MM.1S (cell line): ENCODE data around the gene SNORC.

Experiments
- DNase-seq: peaks from one replicate; pipeline ENCODE4 v3.0.0-alpha.2; 2015
- H2AFZ ChIP-seq: fragments of 300-600 bp; sonication (generic); 2 replicates; pipeline ENCODE4 v1.6.0; 2016; ENCODE audit warnings: antibody characterized with exemption, low read length
- H3F3A ChIP-seq: fragments of 300-600 bp; sonication (generic); 2 replicates; pipeline ENCODE4 v1.6.1; 2016; ENCODE audit warnings: mild to moderate bottlenecking, antibody characterized with exemption, low read length, moderate library complexity, mixed read lengths; ENCODE audit not compliant: insufficient read depth
- H3K27ac ChIP-seq: fragments of 300-600 bp; sonication (generic); 2 replicates; pipeline ENCODE4 v1.5.1; 2016; ENCODE audit warnings: mild to moderate bottlenecking, low read length
- H3K27me3 ChIP-seq: fragments of 300-600 bp; sonication (generic); replicated peaks from 2 replicates; pipeline ENCODE4 v1.6.0; 2016; ENCODE audit warnings: low read length; ENCODE audit not compliant: insufficient read depth
- H3K36me3 ChIP-seq: fragments of 300-600 bp; sonication (generic); replicated peaks from 2 replicates; pipeline ENCODE4 v1.6.1; 2016; ENCODE audit warnings: mild to moderate bottlenecking, low read length, mixed read lengths; ENCODE audit not compliant: insufficient read depth
- H3K4me1 ChIP-seq: fragments of 300-600 bp; sonication (generic); 2 replicates; pipeline ENCODE4 v1.6.1; 2016; ENCODE audit warnings: low read length, mixed read lengths
- H3K4me2 ChIP-seq: fragments of 300-600 bp; sonication (generic); 2 replicates; pipeline ENCODE4 v1.6.0; 2016; ENCODE audit warnings: low read depth, low read length
- H3K4me3 ChIP-seq: fragments of 300-600 bp; sonication (generic); 2 replicates; pipeline ENCODE4 v1.5.1; 2016; ENCODE audit warnings: low read length, mixed read lengths
- H3K79me2 ChIP-seq: fragments of 300-600 bp; sonication (generic); 2 replicates; pipeline ENCODE4 v1.6.1; 2016; ENCODE audit warnings: mixed run types, low read length, mixed read lengths
- H3K9ac ChIP-seq: fragments of 300-600 bp; sonication (generic); 2 replicates; pipeline ENCODE4 v1.6.1; 2016; ENCODE audit warnings: low read length, mixed read lengths
- H3K9me2 ChIP-seq: fragments of 300-600 bp; sonication (generic); replicated peaks from 2 replicates; pipeline ENCODE4 v1.6.1; 2016; ENCODE audit warnings: mild to moderate bottlenecking, low read length, mixed read lengths; ENCODE audit not compliant: insufficient read depth
- H3K9me3 ChIP-seq: fragments of 300-600 bp; sonication (generic); replicated peaks from 2 replicates; pipeline ENCODE4 v1.6.1; 2016; ENCODE audit warnings: mild to moderate bottlenecking, low read length, mixed read lengths; ENCODE audit not compliant: insufficient read depth
- H4K20me1 ChIP-seq: fragments of 300-600 bp; sonication (generic); 2 replicates; pipeline ENCODE4 v1.6.1; 2016; ENCODE audit warnings: mild to moderate bottlenecking, low read length, moderate library complexity, mixed read lengths; ENCODE audit not compliant: insufficient read depth
- CTCF ChIP-seq: fragments of 300-600 bp; sonication (generic); IDR thresholded peaks from 2 replicates; pipeline ENCODE4 v1.5.1; 2016; ENCODE audit warnings: antibody characterized with exemption, low read length, mixed read lengths
- EZH2 ChIP-seq: fragments of 300-600 bp; sonication (generic); optimal IDR thresholded peaks from 2 replicates; pipeline ENCODE3; 2017; ENCODE audit warnings: low read depth, mild to moderate bottlenecking, antibody characterized with exemption, low read length, mixed read lengths
- EZH2phosphoT487 ChIP-seq: fragments of 300-600 bp; sonication (generic); IDR thresholded peaks from 2 replicates; pipeline ENCODE4 v1.6.1; 2018; ENCODE audit warnings: antibody characterized with exemption, low read length

SNORC gene

GRCh38 chr2:232898592-232899543 is 28.8 kb downstream of the SNORC start:
- H3K9me3 ChIP-seq = no peaks in the 10 kb centered on the region
- no peaks in the 10 kb centered on the region for H3K27me3 ChIP-seq
- TF ChIP-seq CTCF (no peak), EZH2phosphoT487 (no peak), EZH2 (no peak)
- H4K20me1 ChIP-seq = no peaks in the 10 kb centered on the region
- no peak overlapping the region for H2AFZ ChIP-seq
- no peaks in the 10 kb centered on the region for H3K36me3 ChIP-seq
- no peaks in the 10 kb centered on the region for H3K4me1 ChIP-seq
- H3K4me3 ChIP-seq = no peak overlapping the region
- no peaks in the 10 kb centered on the region for H3K79me2 ChIP-seq
- no peak for DNase-seq
- no peaks in the 10 kb centered on the region for H3F3A ChIP-seq
- H3K4me2 ChIP-seq = no peak overlapping the region
- H3K27ac ChIP-seq = no peak overlapping the region
- no peaks in the 10 kb centered on the region for H3K9me2 ChIP-seq
- no peak overlapping the region for H3K9ac ChIP-seq

GRCh38 chr2:232900811-232901735 is 31.0 kb downstream of the SNORC start:
- Histone ChIP-seq H3K4me3 (no peak overlapping the region), H3K9ac (no peak overlapping the region), H3F3A (no peaks in the 10 kb centered on the region), H3K9me3 (no peaks in the 10 kb centered on the region), H3K27me3 (no peaks in the 10 kb centered on the region), H2AFZ (no peak overlapping the region), H3K79me2 (no peaks in the 10 kb centered on the region), H3K36me3 (no peaks in the 10 kb centered on the region), H3K9me2 (no peaks in the 10 kb centered on the region), H3K4me2 (no peak overlapping the region), H4K20me1 (no peaks in the 10 kb centered on the region), H3K4me1 (no peaks in the 10 kb centered on the region), H3K27ac (no peak overlapping the region)
- DNase-seq = no peak
- TF ChIP-seq EZH2phosphoT487 (no peak), EZH2 (no peak), CTCF (no peak)

GRCh38 chr2:232901736-232902578 is 31.9 kb downstream of the SNORC start:
- no peak for DNase-seq
- Histone ChIP-seq H3K9me2 (no peaks in the 10 kb centered on the region), H3K79me2 (no peaks in the 10 kb centered on the region), H3K4me2 (no peak overlapping the region), H4K20me1 (no peaks in the 10 kb centered on the region), H3K27me3 (no peaks in the 10 kb centered on the region), H3K4me3 (no peak overlapping the region), H3K27ac (no peak overlapping the region), H3K4me1 (no peaks in the 10 kb centered on the region), H2AFZ (no peak overlapping the region), H3F3A (no peaks in the 10 kb centered on the region), H3K36me3 (no peaks in the 10 kb centered on the region), H3K9me3 (no peaks in the 10 kb centered on the region), H3K9ac (no peak overlapping the region)
- TF ChIP-seq EZH2 (no peak), CTCF (no peak), EZH2phosphoT487 (no peak)
